Tibial artery (tissue), 4 donors: Measurements from ENCODE around the gene TOM1L2.

Experiments used
- DNase-seq, 2 donors: peaks; one replicate each; pipeline ENCODE4 v3.0.0-alpha.2; 2019
- H3K27ac ChIP-seq, 2 donors: fragments of 200-600 bp; sonication (generic) in 1 of 2; 1 replicate in 1 of 2; 2 replicates in 1 of 2; pipeline ENCODE4 v1.5.1; 2018 to 2019; ENCODE audit warnings: mild to moderate bottlenecking in 1 of 2
- H3K27me3 ChIP-seq, 2 donors: fragments of 200-600 bp; sonication (generic) in 1 of 2; one replicate each; pipeline versions ENCODE4 v1.5.1 to v1.6.0; 2016 to 2019
- H3K36me3 ChIP-seq, 3 donors: fragments of 200-600 bp; sonication (generic) in 2 of 3; one replicate each; pipeline ENCODE4 v1.5.1; 2016 to 2019; ENCODE audit warnings: mild to moderate bottlenecking in 2 of 3
- H3K4me1 ChIP-seq, 4 donors: fragments of 200-600 bp; sonication (generic) in 2 of 4; 1 replicate in 3 of 4; 2 replicates in 1 of 4; pipeline ENCODE4 v1.5.1; 2016 to 2019
- H3K4me3 ChIP-seq, 2 donors: fragments of 200-600 bp; sonication (generic) in 1 of 2; 1 replicate in 1 of 2; 2 replicates in 1 of 2; pipeline ENCODE4 v1.5.1; 2018 to 2019; ENCODE audit warnings: mild to moderate bottlenecking in 2 of 2
- H3K9me3 ChIP-seq, 3 donors: fragments of 200-600 bp; sonication (generic) in 1 of 3; one replicate each; pipeline ENCODE4 v1.5.1; 2016 to 2019
- intact Hi-C: fragments of 100-400 bp; cut with DNase I; formaldehyde crosslinking; loops from one replicate; pipeline ENCODE4 v1.15.0; 2023; ENCODE audit warnings: low total_unique reads
- TF ChIP-seq, protein P1 (sequence below), 2 experiments: fragments of 200-600 bp in 1 of 2; fragments of 450-650 bp in 1 of 2; IDR thresholded peaks; one replicate each; pipeline ENCODE4 v1.5.1; 2017 to 2019; ENCODE audit warnings: antibody characterized with exemption in 2 of 2, mild to moderate bottlenecking in 1 of 2, moderate library complexity in 1 of 2

The TOM1L2 gene

DNA sequence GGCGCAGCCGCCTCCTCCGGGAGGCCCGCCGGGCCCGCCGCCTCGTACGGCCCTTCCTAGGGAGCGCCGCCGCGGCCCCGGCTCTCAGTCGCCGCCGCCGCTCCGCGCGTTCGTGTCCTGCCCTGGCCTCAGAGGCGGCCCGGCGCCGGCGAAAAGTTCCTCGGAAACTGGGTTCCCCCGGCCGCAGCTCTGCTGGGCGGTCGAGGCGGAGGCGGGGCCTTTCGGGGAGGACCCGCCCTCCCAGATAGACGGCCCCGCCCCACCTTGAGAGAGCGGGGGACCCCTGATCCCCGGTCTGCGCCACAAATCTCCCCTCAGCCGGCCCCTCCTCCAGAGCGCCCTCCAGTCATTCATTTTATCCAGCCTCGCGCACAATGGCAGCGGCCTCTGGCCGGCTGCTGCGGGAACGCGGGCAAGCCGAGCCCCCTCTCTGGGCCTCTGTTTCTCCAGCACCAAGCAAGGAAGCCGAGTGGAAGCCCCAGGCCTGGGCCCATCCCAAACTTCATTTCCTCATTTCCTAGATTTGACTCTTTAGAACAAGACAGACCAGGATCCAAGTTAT is 135.3 kb downstream of the TOM1L2 start, which contains the start of gene SREBF1:
SREBF1 (minus strand) TSS at position 169 of the 562 bp plus-strand sequence. CDS start 169 bp downstream, outside the sequence.
- Histone ChIP-seq H3K27me3 (no peaks in the 10 kb centered on the region), H3K36me3 (peaks cover 0 to under 1% (median 0%) of the 10 kb centered on the region in 3 donors), H3K4me1 (peaks cover 0 to 76% (median 66%) of the 10 kb centered on the region in 4 donors), H3K27ac (peak within 1 kb of the TSS; percentile 96 to 100), H3K4me3 (peak within 1 kb of the TSS; percentile 67 to 96), H3K9me3 (no peaks in the 10 kb centered on the region)
- DNase-seq, result peak in 1 of 2 donors; percentile 61
- TF ChIP-seq, protein P1, sequence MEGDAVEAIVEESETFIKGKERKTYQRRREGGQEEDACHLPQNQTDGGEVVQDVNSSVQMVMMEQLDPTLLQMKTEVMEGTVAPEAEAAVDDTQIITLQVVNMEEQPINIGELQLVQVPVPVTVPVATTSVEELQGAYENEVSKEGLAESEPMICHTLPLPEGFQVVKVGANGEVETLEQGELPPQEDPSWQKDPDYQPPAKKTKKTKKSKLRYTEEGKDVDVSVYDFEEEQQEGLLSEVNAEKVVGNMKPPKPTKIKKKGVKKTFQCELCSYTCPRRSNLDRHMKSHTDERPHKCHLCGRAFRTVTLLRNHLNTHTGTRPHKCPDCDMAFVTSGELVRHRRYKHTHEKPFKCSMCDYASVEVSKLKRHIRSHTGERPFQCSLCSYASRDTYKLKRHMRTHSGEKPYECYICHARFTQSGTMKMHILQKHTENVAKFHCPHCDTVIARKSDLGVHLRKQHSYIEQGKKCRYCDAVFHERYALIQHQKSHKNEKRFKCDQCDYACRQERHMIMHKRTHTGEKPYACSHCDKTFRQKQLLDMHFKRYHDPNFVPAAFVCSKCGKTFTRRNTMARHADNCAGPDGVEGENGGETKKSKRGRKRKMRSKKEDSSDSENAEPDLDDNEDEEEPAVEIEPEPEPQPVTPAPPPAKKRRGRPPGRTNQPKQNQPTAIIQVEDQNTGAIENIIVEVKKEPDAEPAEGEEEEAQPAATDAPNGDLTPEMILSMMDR (IDR thresholded peaks at IDR 0.05), result no peak
- intact Hi-C loops, result no loop called here

DNA sequence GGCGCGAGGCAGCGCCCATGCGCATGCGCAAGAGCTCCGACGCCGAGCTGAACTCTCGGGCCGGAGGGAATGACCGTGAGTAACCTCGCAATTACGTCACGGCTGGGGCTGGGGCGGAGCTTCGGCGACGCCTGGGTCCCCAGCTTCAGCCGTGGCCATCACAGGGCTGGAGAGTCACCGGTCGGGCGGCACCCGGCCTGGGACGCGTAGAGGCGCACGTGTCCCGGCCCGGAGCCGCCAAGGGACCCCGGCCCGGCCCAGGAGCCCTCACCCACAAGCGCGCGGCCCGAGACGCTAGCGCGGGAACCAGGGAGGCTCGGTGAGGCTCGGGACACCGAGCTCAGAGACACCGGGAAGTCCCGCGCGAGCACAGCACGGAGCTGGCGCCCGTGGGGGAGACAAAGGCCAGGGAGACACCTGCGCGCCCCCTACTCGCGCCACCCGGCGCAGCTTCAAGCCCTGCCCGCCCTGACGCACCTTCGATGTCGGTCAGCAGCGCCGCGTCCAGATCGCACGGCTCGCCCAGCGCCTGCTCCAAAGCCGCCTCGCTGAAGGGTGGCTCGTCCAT is 135.9 kb downstream of the TOM1L2 start:
- peak overlapping the region; percentile 96 to 100 for H3K27ac ChIP-seq
- peaks cover 0 to 6% (median 0%) of the 10 kb centered on the region in 3 donors for H3K36me3 ChIP-seq
- TF ChIP-seq, protein P1 (IDR thresholded peaks at IDR 0.05), result peak in 1 of 2 experiments; percentile 6
- no peaks in the 10 kb centered on the region for H3K27me3 ChIP-seq
- H3K4me3 ChIP-seq, result peak overlapping the region; percentile 67 to 96
- peak; percentile 96 to 99 for DNase-seq
- peaks cover 0 to 76% (median 61%) of the 10 kb centered on the region in 4 donors for H3K4me1 ChIP-seq
- H3K9me3 ChIP-seq, result no peaks in the 10 kb centered on the region
- intact Hi-C loops, result no loop called here

DNA sequence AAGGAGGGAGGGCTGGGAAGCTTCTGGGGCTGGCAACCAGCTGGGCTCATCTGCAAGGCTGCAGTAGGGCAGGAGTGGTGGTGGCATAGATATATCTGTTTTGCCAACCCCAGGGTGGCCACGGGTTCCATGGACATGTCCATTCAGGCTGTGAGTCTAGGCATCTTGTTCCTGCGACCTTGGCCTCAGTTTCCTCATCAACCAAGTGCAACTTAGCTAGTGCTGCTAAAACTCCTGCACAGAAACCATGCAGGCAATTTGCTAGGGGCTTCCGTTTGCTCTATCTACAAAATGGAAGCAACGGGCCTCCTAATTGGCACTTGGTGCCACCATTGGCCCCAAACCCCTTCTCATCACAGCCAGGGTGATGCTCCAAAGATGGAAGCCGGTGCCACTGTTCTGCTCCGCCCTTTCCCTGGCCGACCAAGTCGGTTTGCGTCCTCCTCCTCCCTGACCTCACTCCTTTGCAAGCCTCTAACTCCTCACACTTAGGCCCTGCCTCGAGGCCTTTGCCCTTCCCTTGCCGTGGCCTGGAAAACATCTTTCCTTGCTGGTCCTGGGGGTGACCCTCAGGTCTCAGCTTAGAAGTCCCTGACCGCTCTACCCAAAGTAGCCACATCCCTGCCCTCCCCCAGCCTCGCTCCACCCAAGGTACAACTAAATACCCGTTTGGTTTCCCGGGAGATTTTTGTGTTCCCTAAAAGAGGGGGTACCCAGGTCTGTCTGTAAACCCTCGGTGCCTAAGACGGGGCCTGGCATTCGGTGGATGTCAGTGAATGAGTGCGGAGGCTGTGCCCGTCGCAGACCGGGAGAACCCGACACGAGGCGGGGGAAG is 136.6 kb downstream of the TOM1L2 start:
- peaks cover 0 to 75% (median 56%) of the 10 kb centered on the region in 4 donors for H3K4me1 ChIP-seq
- DNase-seq, result no peak
- H3K36me3 ChIP-seq, result peaks cover 0 to 9% (median 0%) of the 10 kb centered on the region in 3 donors
- TF ChIP-seq, protein P1 (IDR thresholded peaks at IDR 0.05), result no peak
- H3K27ac ChIP-seq, result peak overlapping the region; percentile 96 to 100
- intact Hi-C loops, result no loop called here
- no peaks in the 10 kb centered on the region for H3K9me3 ChIP-seq
- peak overlapping the region; percentile 67 to 96 for H3K4me3 ChIP-seq
- no peaks in the 10 kb centered on the region for H3K27me3 ChIP-seq

DNA sequence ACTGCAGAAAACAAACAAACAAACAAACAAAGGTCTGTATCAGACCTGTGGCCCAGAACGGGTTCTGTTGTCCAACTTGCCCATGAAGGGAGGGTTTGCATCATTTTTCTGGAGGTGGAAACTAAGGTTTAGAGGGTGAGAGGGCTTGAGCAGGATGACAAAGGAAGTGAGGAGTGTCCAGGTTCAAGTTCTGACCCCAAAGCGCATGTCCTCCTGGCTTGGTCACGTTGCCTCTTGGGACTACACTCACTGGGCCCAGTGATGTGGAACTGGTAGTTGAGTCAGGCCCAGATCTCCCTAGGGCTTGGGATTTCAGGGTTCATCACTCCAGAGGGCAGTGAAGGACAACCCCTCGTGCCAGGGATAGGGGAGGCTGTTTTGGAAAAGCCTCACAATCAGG is 137.2 kb downstream of the TOM1L2 start:
- H3K27me3 ChIP-seq, result no peaks in the 10 kb centered on the region
- peaks cover 0 to 9% (median 0%) of the 10 kb centered on the region in 3 donors for H3K36me3 ChIP-seq
- peaks cover 0 to 75% (median 52%) of the 10 kb centered on the region in 4 donors for H3K4me1 ChIP-seq
- no peaks in the 10 kb centered on the region for H3K9me3 ChIP-seq
- H3K27ac ChIP-seq, result peak overlapping the region; percentile 96 to 100
- TF ChIP-seq, protein P1 (IDR thresholded peaks at IDR 0.05), result no peak
- intact Hi-C loops, result no loop called here
- no peak for DNase-seq
- no peak overlapping the region for H3K4me3 ChIP-seq

DNA sequence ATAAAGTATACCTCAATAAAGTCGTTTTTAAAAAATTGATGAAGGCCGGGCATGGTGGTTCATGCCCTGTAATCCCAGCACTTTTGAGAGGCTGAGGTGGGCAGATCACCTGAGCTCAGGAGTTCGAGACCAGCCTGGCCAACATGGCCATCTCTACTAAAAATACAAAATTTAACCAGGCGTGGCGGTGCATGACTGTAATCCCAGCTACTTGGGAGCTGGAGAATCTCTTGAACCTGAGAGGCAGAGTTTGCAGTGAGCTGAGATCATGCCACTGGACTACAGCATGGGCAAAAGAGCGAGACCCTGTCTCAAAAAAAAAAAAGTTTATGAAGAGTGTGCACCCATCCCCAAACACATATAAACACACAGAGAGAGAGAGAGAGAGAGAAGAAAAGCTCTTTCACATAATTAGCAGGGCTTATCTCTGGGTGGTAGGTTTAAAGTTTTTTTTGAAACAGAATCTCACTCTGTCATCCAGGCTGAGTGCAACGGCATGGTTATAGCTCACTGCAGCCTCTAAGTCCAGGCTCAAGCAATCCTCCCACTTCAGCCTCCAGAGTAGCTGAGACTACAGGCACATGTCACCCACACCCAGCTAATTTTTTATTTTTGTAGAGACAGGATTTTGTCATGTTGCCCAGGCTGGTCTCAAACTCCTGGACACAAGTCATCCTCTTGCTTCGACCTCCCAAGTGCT is 138.4 kb downstream of the TOM1L2 start:
- H3K27ac ChIP-seq, result peak overlapping the region; percentile 96 to 100
- no peaks in the 10 kb centered on the region for H3K27me3 ChIP-seq
- intact Hi-C loops, result no loop called here
- TF ChIP-seq, protein P1 (IDR thresholded peaks at IDR 0.05), result no peak
- H3K4me1 ChIP-seq, result peaks cover 0 to 68% (median 41%) of the 10 kb centered on the region in 4 donors
- DNase-seq, result no peak
- H3K9me3 ChIP-seq, result no peaks in the 10 kb centered on the region
- no peak overlapping the region for H3K4me3 ChIP-seq
- H3K36me3 ChIP-seq, result peaks cover 0 to 9% (median 0%) of the 10 kb centered on the region in 3 donors
